Measurements from ENCODE around the gene JAKMIP3. TPM values are rescaled to one million over a fixed set of nuclear protein-coding genes. Genes with fewer than 3 reads are reported as not detected.

The JAKMIP3 gene
- total RNA-seq, 1 donor from 2014 or later: 0.18 TPM

- no peak for DNase-seq
- no peak for ATAC-seq
- Histone ChIP-seq H3K27me3 (ENCODE audit: low read depth) (peaks cover 66% of the 10 kb centered on the region), H3K9me3 (no peaks in the 10 kb centered on the region), H3K4me1 (no peaks in the 10 kb centered on the region), H3K36me3 (no peaks in the 10 kb centered on the region), H3K4me3 (no peak overlapping the region), H3K27ac (no peak overlapping the region)
- TF ChIP-seq CTCF (IDR thresholded peaks at IDR 0.05): no peak
- intact Hi-C loops (cut with DNase I): no loop called here
Measured at GRCh38 chr10:132043861-132044695, 21.7 kb upstream of the JAKMIP3 start.

- no peaks in the 10 kb centered on the region for H3K4me1 ChIP-seq
- no peak overlapping the region for H3K4me3 ChIP-seq
- no peak for ATAC-seq
- H3K27ac ChIP-seq: no peak overlapping the region
- H3K27me3 ChIP-seq (ENCODE audit: low read depth): peaks cover 62% of the 10 kb centered on the region
- DNase-seq: no peak
- intact Hi-C loops (cut with DNase I): no loop called here
- H3K9me3 ChIP-seq: no peaks in the 10 kb centered on the region
- no peak for TF ChIP-seq CTCF (IDR thresholded peaks at IDR 0.05)
- H3K36me3 ChIP-seq: no peaks in the 10 kb centered on the region
Measured at GRCh38 chr10:132044803-132045202, 20.9 kb upstream of the JAKMIP3 start.

GRCh38 chr10:132045324-132045723, 20.4 kb upstream of the JAKMIP3 start:
- no peaks in the 10 kb centered on the region for H3K36me3 ChIP-seq
- intact Hi-C loops (cut with DNase I): no loop called here
- H3K4me3 ChIP-seq: no peak overlapping the region
- H3K27ac ChIP-seq: no peak overlapping the region
- DNase-seq (no peak), ATAC-seq (no peak)
- peaks cover 67% of the 10 kb centered on the region for H3K27me3 ChIP-seq (ENCODE audit: low read depth)
- TF ChIP-seq CTCF (IDR thresholded peaks at IDR 0.05): no peak
- H3K4me1 ChIP-seq: no peaks in the 10 kb centered on the region
- H3K9me3 ChIP-seq: no peaks in the 10 kb centered on the region

GRCh38 chr10:132047575-132048293, 18.0 kb upstream of the JAKMIP3 start:
- H3K4me1 ChIP-seq: no peaks in the 10 kb centered on the region
- H3K27ac ChIP-seq: no peak overlapping the region
- intact Hi-C loops (cut with DNase I): no loop called here
- no peak for DNase-seq
- H3K9me3 ChIP-seq: peaks cover 14% of the 10 kb centered on the region
- ATAC-seq: peak in 1 of 2 donors; percentile 30
- no peaks in the 10 kb centered on the region for H3K36me3 ChIP-seq
- H3K27me3 ChIP-seq (ENCODE audit: low read depth): peaks cover 58% of the 10 kb centered on the region
- TF ChIP-seq CTCF (IDR thresholded peaks at IDR 0.05): no peak
- H3K4me3 ChIP-seq: no peak overlapping the region

- peaks cover 53% of the 10 kb centered on the region for H3K27me3 ChIP-seq (ENCODE audit: low read depth)
Measured at GRCh38 chr10:132048294-132048667, 17.5 kb upstream of the JAKMIP3 start.

More at GRCh38 chr10:132048294-132048667, 17.5 kb upstream of the JAKMIP3 start:
- Histone ChIP-seq H3K4me3 (no peak overlapping the region), H3K9me3 (peaks cover 19% of the 10 kb centered on the region), H3K4me1 (no peaks in the 10 kb centered on the region), H3K27ac (no peak overlapping the region), H3K36me3 (no peaks in the 10 kb centered on the region)
- DNase-seq: no peak
- intact Hi-C loops (cut with DNase I): no loop called here
- ATAC-seq: peak in 1 of 2 donors; percentile 25
- no peak for TF ChIP-seq CTCF (IDR thresholded peaks at IDR 0.05)
